Suppressor macrophage treated with lipopolysaccharide for 1 hour (primary cell): Measurements from ENCODE around the gene ULBP3.
"Not testable (repeated sequence)": the region's sequence is repeated elsewhere in the genome, so short reads cannot be mapped to it uniquely, and the experiment has no call there.

Experiments
- DNase-seq, 3 donors: peaks; one replicate each; pipeline ENCODE4 v3.0.0-alpha.2; 2020 to 2022

The ULBP3 gene

GRCh38 chr6:150038202-150039062, 30.5 kb downstream of the ULBP3 start:
- peak in 1 of 3 donors; percentile 39 for DNase-seq

DNA sequence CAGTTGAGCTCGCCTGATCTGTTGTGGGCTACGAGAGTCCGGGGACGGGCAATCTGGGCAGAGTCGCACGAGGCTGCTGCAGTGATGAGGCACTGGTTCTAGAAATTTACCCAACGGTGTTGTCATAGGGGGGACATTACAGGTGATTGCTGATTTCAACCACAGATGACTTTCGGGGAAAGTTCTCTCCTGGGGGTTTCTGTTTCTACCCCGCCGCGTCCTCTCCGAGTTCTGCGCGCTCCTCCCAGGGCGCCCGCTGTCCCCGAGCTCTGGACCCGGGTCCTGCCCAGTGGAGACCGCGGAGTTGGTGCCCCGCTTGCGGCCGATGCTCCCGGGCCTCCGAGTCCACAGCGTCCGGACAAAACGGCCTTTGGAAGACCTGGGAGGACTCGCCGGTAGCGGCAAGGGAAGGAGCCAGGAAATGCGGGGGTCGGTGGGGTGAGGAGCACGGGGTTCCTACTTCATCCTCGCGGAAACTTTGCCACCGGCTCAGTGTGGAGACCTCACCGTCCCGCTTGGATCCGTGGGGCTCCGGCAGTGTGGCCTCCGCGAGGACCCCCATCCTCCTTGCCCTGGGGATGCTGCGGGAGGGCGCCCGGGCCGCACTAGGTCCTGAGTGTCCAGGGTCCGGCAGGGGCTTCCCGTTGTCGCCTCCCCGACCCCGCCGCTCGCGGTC, 31.3 kb downstream of the ULBP3 start:
- DNase-seq: peak in 1 of 3 donors; percentile 11

DNA sequence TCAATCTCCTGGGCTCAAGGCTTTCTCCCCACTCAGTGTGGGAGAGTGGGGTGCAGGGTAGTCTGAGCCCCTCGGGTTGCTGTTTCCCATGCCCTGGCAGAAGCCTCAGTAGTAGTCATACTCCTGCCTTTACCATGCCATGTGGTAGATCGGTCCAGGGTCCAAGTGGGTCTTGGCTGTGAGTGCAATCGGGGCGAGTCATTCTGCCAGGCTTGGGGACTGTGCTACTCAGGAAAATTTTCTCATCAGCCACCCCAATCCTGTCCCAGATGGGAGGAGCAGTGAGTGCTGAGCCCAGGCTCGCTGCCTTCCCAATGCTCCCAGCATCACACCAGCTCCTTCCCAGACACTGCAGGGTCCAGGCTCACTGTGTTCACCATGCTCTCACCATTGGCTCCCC, 32.8 kb downstream of the ULBP3 start:
- DNase-seq: no peak

- DNase-seq: peak; percentile 76 to 90 (median 90)
These were observed 35.6 kb downstream of the ULBP3 start for GRCh38 chr6:150033207-150033771.

DNA sequence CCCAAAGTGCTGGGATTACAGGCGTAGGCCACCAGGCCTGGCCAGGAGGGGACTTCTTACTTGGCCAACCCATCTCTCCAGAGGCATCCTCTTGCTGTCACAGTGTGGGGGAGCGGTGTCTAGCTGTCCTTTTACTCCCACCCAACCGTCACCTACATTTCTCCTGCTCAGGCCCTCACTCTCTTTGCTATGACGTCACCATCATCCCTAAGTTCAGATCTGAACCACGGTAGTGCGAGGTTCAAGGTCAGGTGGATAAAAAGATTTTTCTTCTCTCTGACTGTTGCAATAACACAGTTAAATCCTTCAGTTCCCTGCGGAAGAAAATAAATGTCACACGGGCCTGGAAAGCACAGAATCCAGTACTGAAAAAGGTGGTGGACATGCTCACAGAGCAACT, 36.3 kb downstream of the ULBP3 start:
- no peak for DNase-seq

DNA sequence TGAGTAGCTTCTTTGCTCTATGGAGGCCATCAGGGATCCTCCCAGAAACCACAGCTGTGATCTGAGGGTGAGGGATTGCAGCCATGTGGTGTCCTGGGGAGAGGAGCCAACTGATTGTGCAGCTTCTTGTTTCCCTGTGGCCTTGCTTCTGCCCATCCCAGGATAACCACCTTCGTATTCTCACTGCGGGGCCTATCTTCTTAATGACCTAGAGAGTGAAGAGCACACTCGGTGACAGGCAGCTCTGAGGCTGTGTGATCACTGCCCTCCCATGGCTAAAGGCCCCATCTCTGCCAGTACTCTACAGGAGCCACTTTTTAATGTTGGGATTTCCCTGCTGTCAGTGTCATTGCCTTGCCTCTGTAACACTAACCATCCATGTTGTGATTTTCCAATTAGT, 38.3 kb downstream of the ULBP3 start:
- no peak for DNase-seq

DNA sequence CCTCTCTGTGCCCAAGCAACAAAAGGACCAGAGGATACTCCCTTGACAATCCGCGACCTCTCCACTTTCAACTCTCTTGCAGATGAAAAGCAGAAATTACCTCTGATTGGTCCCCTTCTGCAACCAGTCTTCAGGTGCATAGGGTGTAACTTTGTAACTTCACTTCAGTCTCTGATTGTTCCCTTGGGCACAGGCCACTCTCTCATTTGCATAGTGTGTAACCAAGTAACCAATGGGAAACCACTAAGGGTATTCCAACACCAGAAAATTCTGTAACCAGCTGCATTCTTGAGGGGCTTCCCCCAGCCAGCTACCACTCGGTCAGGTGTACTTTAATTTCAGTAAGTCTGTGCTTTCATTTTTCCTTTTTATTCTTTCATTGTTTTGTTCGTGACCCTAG, 39.2 kb downstream of the ULBP3 start:
- DNase-seq: no peak

- no peak for DNase-seq
These were observed 39.6 kb downstream of the ULBP3 start for GRCh38 chr6:150029276-150029675.

GRCh38 chr6:150028799-150029198, 40.1 kb downstream of the ULBP3 start:
- no peak for DNase-seq

DNA sequence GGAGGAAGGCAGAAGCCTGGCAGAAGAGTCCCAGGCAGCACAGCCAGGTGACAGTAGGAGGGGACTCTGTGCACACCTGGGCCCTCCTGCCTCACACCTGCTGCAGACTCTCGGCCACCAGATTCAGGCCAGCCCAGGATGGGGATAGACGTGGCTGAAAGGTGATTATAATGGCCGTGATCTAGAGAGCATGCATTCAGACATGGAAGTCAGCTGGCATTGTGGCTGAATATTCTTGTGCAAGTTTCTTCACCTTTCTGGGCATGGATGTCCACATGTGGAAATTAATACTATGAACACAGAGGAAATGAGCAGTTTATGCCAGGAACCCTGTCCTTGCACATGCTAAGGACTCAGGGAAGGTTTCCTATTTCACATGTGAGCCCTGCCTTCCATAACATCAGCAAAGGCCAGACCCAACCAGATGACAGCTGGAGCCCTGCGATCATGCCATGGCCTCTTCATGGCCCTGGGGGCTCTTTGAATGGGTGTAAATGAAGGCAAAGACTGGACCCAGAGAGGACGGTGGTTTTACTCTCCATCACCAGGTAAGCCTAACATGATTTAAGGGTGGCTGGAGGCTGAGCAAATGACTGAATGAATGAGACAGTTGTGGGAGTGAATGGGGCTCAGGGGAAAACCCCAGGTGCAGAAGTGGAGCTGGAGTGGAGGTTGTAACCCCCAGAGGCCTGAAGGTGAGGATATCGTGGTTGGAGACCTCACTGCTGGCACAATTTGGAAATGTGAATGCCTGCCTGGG, 40.9 kb downstream of the ULBP3 start:
- DNase-seq: no peak

DNA sequence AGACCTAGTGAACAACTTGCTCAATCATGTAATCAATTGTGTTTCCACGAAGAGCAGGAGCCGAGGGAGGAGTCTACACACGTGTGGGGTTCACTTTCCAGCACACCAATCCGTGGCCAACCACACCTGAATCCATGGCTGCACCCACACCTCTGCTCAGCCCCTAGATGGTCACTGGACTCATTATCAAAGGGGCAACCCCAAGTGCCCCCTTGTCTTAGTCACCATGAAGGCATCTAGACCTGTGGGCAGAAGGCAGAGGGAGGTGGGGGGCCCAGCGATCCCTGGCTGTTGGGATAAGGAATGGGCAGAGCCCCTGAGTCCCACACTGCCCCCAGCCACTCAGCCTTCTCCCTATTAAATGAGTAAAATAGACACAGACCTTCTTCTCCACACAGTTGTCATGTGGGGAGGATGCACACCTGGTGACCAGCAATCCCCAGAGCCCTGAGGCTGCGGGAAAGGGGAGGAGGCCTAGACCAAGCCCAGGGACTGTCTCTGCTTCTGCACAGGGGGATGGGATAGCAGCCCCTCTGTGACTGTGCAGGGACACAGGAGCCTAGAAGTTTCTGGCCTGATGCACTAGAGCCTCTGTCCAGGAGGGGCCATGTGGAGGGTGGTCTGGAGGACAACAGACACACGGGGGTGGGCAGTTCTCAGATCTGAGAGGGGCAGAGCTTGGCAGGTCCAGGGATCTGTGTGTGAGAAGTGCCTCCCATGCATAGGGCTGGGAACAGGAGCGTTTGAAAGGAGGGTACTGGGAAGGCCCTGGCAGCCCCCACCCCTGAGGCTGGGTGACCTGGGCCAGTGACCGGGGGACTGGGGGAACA, 41.7 kb downstream of the ULBP3 start:
- no peak for DNase-seq

- peak; percentile 51 to 70 (median 67) for DNase-seq
These were observed 43.6 kb downstream of the ULBP3 start, which contains the start of gene RAET1L for GRCh38 chr6:150025201-150025917. Gene RAET1L (minus strand): TSS chr6:150025532. CDS start chr6:150025471, 61 bp downstream.

- DNase-seq: no peak
These were observed 44.2 kb downstream of the ULBP3 start for GRCh38 chr6:150024646-150025155.

DNA sequence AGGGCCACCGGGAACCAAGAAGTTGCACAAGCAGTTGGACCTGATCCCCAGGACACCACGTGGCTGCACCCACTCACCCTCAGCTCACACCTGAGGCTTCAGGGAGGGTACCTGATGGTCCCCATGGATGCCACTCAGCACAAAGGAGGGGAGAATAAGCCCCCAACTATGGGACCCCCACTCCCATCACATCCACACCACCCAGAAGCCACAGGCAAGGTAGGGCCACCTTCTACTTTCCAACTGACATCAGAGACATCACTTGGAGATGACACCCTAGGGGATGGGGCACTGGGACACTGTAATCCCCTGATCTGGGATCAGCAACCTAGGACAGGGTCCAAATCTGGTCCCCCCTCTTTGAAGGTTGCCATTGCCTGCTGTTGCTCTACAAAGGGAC, 44.9 kb downstream of the ULBP3 start:
- not testable (repeated sequence) for DNase-seq

- not testable (repeated sequence) for DNase-seq
These were observed 47.1 kb downstream of the ULBP3 start for GRCh38 chr6:150021870-150022269.

GRCh38 chr6:150018846-150019580, 49.9 kb downstream of the ULBP3 start:
- no peak for DNase-seq

GRCh38 chr6:150017186-150017521, 51.8 kb downstream of the ULBP3 start:
- not testable (repeated sequence) for DNase-seq

DNA sequence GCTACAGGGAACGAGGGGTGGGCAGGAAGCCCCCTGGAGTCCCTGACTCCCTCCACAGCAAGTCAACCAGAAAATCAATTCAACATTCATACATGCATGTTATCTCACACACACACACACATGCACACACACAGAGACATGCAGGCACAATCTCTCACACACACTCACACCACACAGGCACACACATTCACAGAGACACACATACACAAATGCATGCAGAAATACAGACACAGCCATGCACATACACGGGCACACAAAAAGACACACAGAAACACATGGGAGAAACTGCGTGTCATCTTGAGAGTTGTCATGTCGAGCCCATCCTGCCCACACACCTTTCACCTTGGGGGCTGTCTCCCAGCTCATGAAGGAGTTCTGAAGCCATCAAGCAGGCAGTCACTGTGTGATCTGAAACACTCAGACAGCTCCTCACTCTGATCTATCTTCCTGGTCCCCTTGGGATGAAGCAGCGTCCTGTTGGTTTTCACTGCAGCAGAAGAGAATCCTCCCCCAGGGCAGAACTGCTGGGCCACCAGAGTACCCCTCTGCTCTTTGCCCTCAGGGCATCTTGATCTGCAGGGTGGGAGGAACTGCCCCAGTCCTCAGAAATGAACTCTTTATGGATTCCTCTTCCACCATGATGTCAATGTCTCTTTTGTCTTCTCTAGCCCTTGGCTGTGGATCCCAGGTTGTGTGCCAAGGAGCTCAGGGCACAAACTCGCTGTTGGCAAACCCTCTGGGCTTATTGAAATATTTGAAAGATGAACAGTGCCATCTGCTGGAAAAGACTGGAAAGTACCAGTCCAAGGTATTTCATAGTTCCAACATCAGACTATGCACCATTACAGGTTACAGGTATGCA, 52.4 kb downstream of the ULBP3 start:
- peak; percentile 69 to 86 (median 83) for DNase-seq

GRCh38 chr6:150015281-150016001, 53.5 kb downstream of the ULBP3 start:
- DNase-seq: not testable (repeated sequence)
